Measurements from ENCODE around the gene ABCC4.

GRCh38 chr13:95243207-95243606 is 58.0 kb downstream of the ABCC4 start:
- TF ChIP-seq EZH2phosphoT487 (IDR thresholded peaks at IDR 0.05; ENCODE audit: low read depth) (no peak), CTCF (IDR thresholded peaks at IDR 0.05; ENCODE audit: low read depth, low read length) (no peak)
